NCI-H2196 treated with DMSO at 0.1 percent for 48 hours (cell line): ENCODE measurements around the gene WWC1.

Experiments used
- DNase-seq: peaks from one replicate; lab custom pipeline; 2025; ENCODE audit not compliant: unreplicated experiment; lab: John Stamatoyannopoulos, UW

Gene WWC1

GRCh38 chr5:168477060-168477459 lies 185.6 kb downstream of the WWC1 start:
- DNase-seq = no peak

GRCh38 chr5:168479166-168479565 lies 187.7 kb downstream of the WWC1 start:
- no peak for DNase-seq

- DNase-seq = no peak
Observed at GRCh38 chr5:168480601-168481000, 189.2 kb downstream of the WWC1 start.

GRCh38 chr5:168481330-168481788 lies 189.9 kb downstream of the WWC1 start:
- no peak for DNase-seq

- no peak for DNase-seq
Observed at GRCh38 chr5:168482361-168482760, 190.9 kb downstream of the WWC1 start.

GRCh38 chr5:168486136-168486879 lies 194.9 kb downstream of the WWC1 start, which contains the start of gene RARS1:
TSS of gene RARS1 (plus strand) at chr5:168486471. CDS start at chr5:168486499, 28 bp downstream.
- peak; percentile 84 for DNase-seq

- no peak for DNase-seq
Observed at GRCh38 chr5:168489059-168489458, 197.6 kb downstream of the WWC1 start.

GRCh38 chr5:168494057-168494555 lies 202.7 kb downstream of the WWC1 start:
- no peak for DNase-seq

- DNase-seq = no peak
Observed at GRCh38 chr5:168502563-168503237, 211.3 kb downstream of the WWC1 start.

- no peak for DNase-seq
Observed at GRCh38 chr5:168513861-168514428, 222.5 kb downstream of the WWC1 start.
